Hematopoietic multipotent progenitor cell treated with erythropoietin and hydrocortisone succinate and interleukin-3 and kit ligand, for 8 days (in vitro differentiated cells): Measurements from ENCODE around the gene NACAD.
"Not testable (repeated sequence)": the region's sequence is repeated elsewhere in the genome, so short reads cannot be mapped to it uniquely, and the experiment has no call there.

Source experiments
- DNase-seq: peaks from one replicate; pipeline ENCODE4 v3.0.0-alpha.2; 2015

NACAD gene

GRCh38 chr7:45053401-45053800 is 35.4 kb downstream of the NACAD start:
- DNase-seq = no peak

GRCh38 chr7:45052011-45052410 is 36.8 kb downstream of the NACAD start:
- DNase-seq = no peak

GRCh38 chr7:45050198-45050597 is 38.6 kb downstream of the NACAD start:
- no peak for DNase-seq

GRCh38 chr7:45048748-45049147 is 40.0 kb downstream of the NACAD start:
- DNase-seq = no peak

- no peak for DNase-seq
Observed at GRCh38 chr7:45044338-45044737, 44.4 kb downstream of the NACAD start.

GRCh38 chr7:45039106-45039505 is 49.7 kb downstream of the NACAD start:
- DNase-seq = no peak

- no peak for DNase-seq
Observed at GRCh38 chr7:45037876-45038275, 50.9 kb downstream of the NACAD start.

- DNase-seq = peak; percentile 19
Observed at GRCh38 chr7:45036796-45037195, 52.0 kb downstream of the NACAD start.

GRCh38 chr7:45036317-45036716 is 52.5 kb downstream of the NACAD start:
- no peak for DNase-seq

GRCh38 chr7:45035893-45036292 is 52.9 kb downstream of the NACAD start:
- no peak for DNase-seq

- DNase-seq = no peak
Observed at GRCh38 chr7:45035371-45035770, 53.4 kb downstream of the NACAD start.

- not testable (repeated sequence) for DNase-seq
Observed at GRCh38 chr7:45034710-45035109, 54.1 kb downstream of the NACAD start.

- no peak for DNase-seq
Observed at GRCh38 chr7:45033931-45034290, 54.9 kb downstream of the NACAD start.

GRCh38 chr7:45033261-45033930 is 55.4 kb downstream of the NACAD start:
- no peak for DNase-seq

GRCh38 chr7:45032421-45032820 is 56.3 kb downstream of the NACAD start:
- DNase-seq = no peak

GRCh38 chr7:45031829-45032228 is 56.9 kb downstream of the NACAD start:
- no peak for DNase-seq
